K562 (cell line): ENCODE data around the gene CNTF. TPM values are rescaled to one million over a fixed set of nuclear protein-coding genes. Genes with fewer than 3 reads are reported as not detected.

Experiments used
- ATAC-seq: fragments of 200-7000 bp; cut with Tn5 transposase; 3 replicates; pipeline ENCODE4 v1.9.1; 2020; ENCODE audit warnings: moderate library complexity
- BruUV-seq: library from RNA; stranded (reverse); fragments of 400-500 nt; replicated peaks from 2 replicates; lab custom pipeline; 2021; lab: Mats Ljungman, UMichigan
- CTCF ChIA-PET: fragments of 300-600 bp; formaldehyde crosslinking; extraction: SDS; loops from one replicate; lab custom pipeline; 2021; ENCODE audit warnings: low intra/inter-chr PET ratio; lab: Yijun Ruan, JAX
- POLR2A ChIA-PET: fragments of 300-600, 350-650 bp; sonication (Branson Sonifier 250); formaldehyde crosslinking; extraction: SDS; loops from one replicate; lab custom pipeline; 2021; ENCODE audit warnings: antibody characterized with exemption, inconsistent platforms; lab: Yijun Ruan, JAX
- DNase-seq, 4 experiments: peaks; one replicate each; pipeline versions ENCODE4 v3.0.0 to v3.0.0-alpha.2; 2011 to 2018; ENCODE audit warnings: low spot score in 3 of 4, mixed read lengths in 3 of 4; ENCODE audit errors: extremely low read depth in 1 of 4
- FAIRE-seq: peaks from 2 replicates; lab custom pipeline; 2011; peaks lifted over from hg19 to GRCh38; lab: Jason Lieb, UNC
- H2AFZ ChIP-seq: 2 replicates; pipeline ENCODE4 v1.6.0; 2011; ENCODE audit warnings: low read depth, low read length, control low read depth, inconsistent platforms
- H3K27ac ChIP-seq: fragments of 200-600 bp; 3 replicates; pipeline ENCODE4 v1.8.0; 2011; ENCODE audit warnings: low read depth, mild to moderate bottlenecking, control low read depth, inconsistent platforms, low read length, moderate library complexity, mixed read lengths; ENCODE audit errors: extremely low read depth
- H3K27me3 ChIP-seq, 2 experiments: fragments of 300-600 bp in 1 of 2; 2 replicates in 1 of 2; 3 replicates in 1 of 2; pipeline versions ENCODE4 v1.6.0 to v1.8.0; 2011; ENCODE audit warnings: inconsistent platforms in 2 of 2, low read length in 2 of 2, mild to moderate bottlenecking in 1 of 2, mixed read lengths in 1 of 2, moderate library complexity in 1 of 2; ENCODE audit not compliant: control insufficient read depth in 2 of 2, insufficient read depth in 2 of 2
- H3K36me3 ChIP-seq: fragments of 300-600 bp; 3 replicates; pipeline ENCODE4 v1.8.0; 2011; ENCODE audit warnings: mild to moderate bottlenecking, low read length, inconsistent platforms; ENCODE audit not compliant: control insufficient read depth, insufficient read depth
- H3K4me1 ChIP-seq, 2 experiments: fragments of 200-600 bp in 1 of 2; replicated peaks in 1 of 2; 2 replicates in 1 of 2; 3 replicates in 1 of 2; pipeline versions ENCODE4 v1.5.1 to v1.8.0; 2011; ENCODE audit warnings: inconsistent platforms in 2 of 2, low read length in 2 of 2, mild to moderate bottlenecking in 1 of 2, mixed read lengths in 1 of 2, moderate library complexity in 1 of 2; ENCODE audit not compliant: control insufficient read depth in 2 of 2, insufficient read depth in 2 of 2
- H3K4me2 ChIP-seq: 2 replicates; pipeline ENCODE4 v1.6.1; 2011; ENCODE audit warnings: low read length, control low read depth, inconsistent platforms, mixed read lengths; ENCODE audit not compliant: insufficient read depth
- H3K4me3 ChIP-seq: fragments of 200-600 bp; sonication (generic), shearing (Covaris generic); 2 replicates; pipeline ENCODE4 v1.5.1; 2016; ENCODE audit warnings: control low read depth, inconsistent platforms
- H3K79me2 ChIP-seq: fragments of 200-600 bp; 3 replicates; pipeline ENCODE4 v1.8.0; 2011; ENCODE audit warnings: low read length, inconsistent platforms; ENCODE audit not compliant: control insufficient read depth, insufficient read depth
- H3K9ac ChIP-seq, 2 experiments: 2 replicates each; pipeline versions ENCODE4 v1.6.0 to v1.6.1; 2011; ENCODE audit warnings: low read depth in 2 of 2, low read length in 2 of 2, control low read depth in 1 of 2, inconsistent platforms in 1 of 2, mild to moderate bottlenecking in 1 of 2, mixed read lengths in 1 of 2; ENCODE audit not compliant: insufficient read depth in 1 of 2
- H3K9me1 ChIP-seq: one replicate; pipeline ENCODE4 v1.6.0; 2011; ENCODE audit warnings: inconsistent platforms, mild to moderate bottlenecking, low read length, moderate library complexity; ENCODE audit not compliant: control insufficient read depth, insufficient read depth
- H3K9me3 ChIP-seq: replicated peaks from 2 replicates; pipeline ENCODE4 v1.5.1; 2011; ENCODE audit warnings: low read depth, low read length, inconsistent platforms; ENCODE audit not compliant: control insufficient read depth, insufficient read depth
- H4K20me1 ChIP-seq: replicated peaks from 2 replicates; pipeline ENCODE4 v1.6.1; 2011; ENCODE audit warnings: low read length, inconsistent platforms, mixed read lengths; ENCODE audit not compliant: control insufficient read depth, insufficient read depth
- ZMIZ1 ChIP-seq, 2 experiments: fragments of 150-350 bp in 1 of 2; IDR thresholded peaks; 2 replicates each; pipeline ENCODE4 v1.6.1; 2012 to 2016; ENCODE audit warnings: low read depth in 2 of 2, low read length in 2 of 2, mild to moderate bottlenecking in 1 of 2, moderate library complexity in 1 of 2
- ZNF507 ChIP-seq: conservative IDR thresholded peaks from 2 replicates; pipeline ENCODE4 v1.6.1; 2017; ENCODE audit warnings: missing genetic modification characterization, missing compliant biosample characterization
- in situ Hi-C: fragments of 300-500 bp; cut with MboI; formaldehyde crosslinking; loops from 4 replicates; pipeline ENCODE4 v1.15.0; 2018; ENCODE audit warnings: inconsistent platforms, mixed read lengths
- intact Hi-C: fragments of 100-400 bp; cut with micrococcal nuclease; formaldehyde crosslinking; loops from 2 replicates; pipeline ENCODE4 v1.14.2; 2022
- polyA plus RNA-seq, 8 experiments: library from polyadenylated mRNA; depleted of rRNA in 4 of 8; stranded (reverse) in 5 of 8; unstranded in 3 of 8; fragments of >200 nt; fragmentation: Nextera tagmentation in 2 of 8; fragmentation: Illumina TruSeq in 1 of 8; extraction: Ambion mirVana in 2 of 8; extraction: Trizol in 1 of 8; gene quantifications; 2 replicates each; pipeline versions ENCODE4 v1.2.1 to v1.2.3, GENCODE V29; 2011 to 2014; ENCODE audit warnings: inconsistent platforms in 1 of 8, missing spikeins in 1 of 8
- total RNA-seq, 7 experiments: library from RNA; depleted of rRNA in 6 of 7; stranded (reverse); fragments of >200 nt in 6 of 7; fragmentation: Illumina TruSeq in 2 of 7; extraction: Trizol in 2 of 7; gene quantifications; 2 replicates each; pipeline versions ENCODE4 v1.2.1 to v1.2.3, GENCODE V29; 2011 to 2021; ENCODE audit warnings: low replicate concordance in 1 of 7

Gene CNTF
- total and polyA plus RNA-seq, 9 of the 15 experiments (the other 6 are each of a cell fraction or from before 2014, with no cell fraction given), result 0.17 to 5.0 (median 2.3) TPM

- CTCF ChIA-PET, result no interaction called here
- POLR2A ChIA-PET, result no interaction called here
- intact Hi-C loops, result loop anchor here (5.0 kb wide), 1 partner anchor 508 kb away; no protein-coding TSS in a partner anchor
These were observed 27.2 kb downstream of the CNTF start for GRCh38 chr11:58649623-58650022.

More at GRCh38 chr11:58649623-58650022, 27.2 kb downstream of the CNTF start:
- Histone ChIP-seq H3K27ac (no peak overlapping the region), H3K4me2 (no peak overlapping the region), H3K9me1 (no peaks in the 10 kb centered on the region), H3K4me3 (no peak overlapping the region), H3K9me3 (peaks cover 3% of the 10 kb centered on the region; the same call in 1 of the 2 replicates), H3K4me1 (no peaks in the 10 kb centered on the region), H3K36me3 (no peaks in the 10 kb centered on the region), H3K9ac (no peak overlapping the region), H3K79me2 (no peaks in the 10 kb centered on the region), H2AFZ (no peak overlapping the region), H4K20me1 (no peaks in the 10 kb centered on the region), H3K27me3 (no peaks in the 10 kb centered on the region)
- in situ Hi-C loops, result loop anchor here (25.0 kb wide), 1 partner anchor 488 kb away; the partner anchor contains the start of gene FAM111A
- TF ChIP-seq ZMIZ1 (IDR thresholded peaks at IDR 0.05; ENCODE audit: low read depth in 2 of 2, low read length in 2 of 2) (no peak), ZNF507 (tag) (peak; percentile 95)
- DNase-seq, result no peak
- FAIRE-seq, result no peak
- no TSS peak for BruUV-seq
- ATAC-seq, result no peak
